HG03060 (cell line): ENCODE results near the gene KIF27.
"Not testable (repeated sequence)": the region's sequence is repeated elsewhere in the genome, so short reads cannot be mapped to it uniquely, and the experiment has no call there.

Experiments used
- ATAC-seq: cut with Tn5 transposase; IDR thresholded peaks from one replicate; pipeline ENCODE4 v1.9.1; 2021; ENCODE audit warnings: low read depth, moderate number of reproducible peaks; ENCODE audit not compliant: unreplicated experiment

KIF27 gene, protein sequence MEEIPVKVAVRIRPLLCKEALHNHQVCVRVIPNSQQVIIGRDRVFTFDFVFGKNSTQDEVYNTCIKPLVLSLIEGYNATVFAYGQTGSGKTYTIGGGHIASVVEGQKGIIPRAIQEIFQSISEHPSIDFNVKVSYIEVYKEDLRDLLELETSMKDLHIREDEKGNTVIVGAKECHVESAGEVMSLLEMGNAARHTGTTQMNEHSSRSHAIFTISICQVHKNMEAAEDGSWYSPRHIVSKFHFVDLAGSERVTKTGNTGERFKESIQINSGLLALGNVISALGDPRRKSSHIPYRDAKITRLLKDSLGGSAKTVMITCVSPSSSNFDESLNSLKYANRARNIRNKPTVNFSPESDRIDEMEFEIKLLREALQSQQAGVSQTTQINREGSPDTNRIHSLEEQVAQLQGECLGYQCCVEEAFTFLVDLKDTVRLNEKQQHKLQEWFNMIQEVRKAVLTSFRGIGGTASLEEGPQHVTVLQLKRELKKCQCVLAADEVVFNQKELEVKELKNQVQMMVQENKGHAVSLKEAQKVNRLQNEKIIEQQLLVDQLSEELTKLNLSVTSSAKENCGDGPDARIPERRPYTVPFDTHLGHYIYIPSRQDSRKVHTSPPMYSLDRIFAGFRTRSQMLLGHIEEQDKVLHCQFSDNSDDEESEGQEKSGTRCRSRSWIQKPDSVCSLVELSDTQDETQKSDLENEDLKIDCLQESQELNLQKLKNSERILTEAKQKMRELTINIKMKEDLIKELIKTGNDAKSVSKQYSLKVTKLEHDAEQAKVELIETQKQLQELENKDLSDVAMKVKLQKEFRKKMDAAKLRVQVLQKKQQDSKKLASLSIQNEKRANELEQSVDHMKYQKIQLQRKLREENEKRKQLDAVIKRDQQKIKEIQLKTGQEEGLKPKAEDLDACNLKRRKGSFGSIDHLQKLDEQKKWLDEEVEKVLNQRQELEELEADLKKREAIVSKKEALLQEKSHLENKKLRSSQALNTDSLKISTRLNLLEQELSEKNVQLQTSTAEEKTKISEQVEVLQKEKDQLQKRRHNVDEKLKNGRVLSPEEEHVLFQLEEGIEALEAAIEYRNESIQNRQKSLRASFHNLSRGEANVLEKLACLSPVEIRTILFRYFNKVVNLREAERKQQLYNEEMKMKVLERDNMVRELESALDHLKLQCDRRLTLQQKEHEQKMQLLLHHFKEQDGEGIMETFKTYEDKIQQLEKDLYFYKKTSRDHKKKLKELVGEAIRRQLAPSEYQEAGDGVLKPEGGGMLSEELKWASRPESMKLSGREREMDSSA (N-terminal part only)

DNA sequence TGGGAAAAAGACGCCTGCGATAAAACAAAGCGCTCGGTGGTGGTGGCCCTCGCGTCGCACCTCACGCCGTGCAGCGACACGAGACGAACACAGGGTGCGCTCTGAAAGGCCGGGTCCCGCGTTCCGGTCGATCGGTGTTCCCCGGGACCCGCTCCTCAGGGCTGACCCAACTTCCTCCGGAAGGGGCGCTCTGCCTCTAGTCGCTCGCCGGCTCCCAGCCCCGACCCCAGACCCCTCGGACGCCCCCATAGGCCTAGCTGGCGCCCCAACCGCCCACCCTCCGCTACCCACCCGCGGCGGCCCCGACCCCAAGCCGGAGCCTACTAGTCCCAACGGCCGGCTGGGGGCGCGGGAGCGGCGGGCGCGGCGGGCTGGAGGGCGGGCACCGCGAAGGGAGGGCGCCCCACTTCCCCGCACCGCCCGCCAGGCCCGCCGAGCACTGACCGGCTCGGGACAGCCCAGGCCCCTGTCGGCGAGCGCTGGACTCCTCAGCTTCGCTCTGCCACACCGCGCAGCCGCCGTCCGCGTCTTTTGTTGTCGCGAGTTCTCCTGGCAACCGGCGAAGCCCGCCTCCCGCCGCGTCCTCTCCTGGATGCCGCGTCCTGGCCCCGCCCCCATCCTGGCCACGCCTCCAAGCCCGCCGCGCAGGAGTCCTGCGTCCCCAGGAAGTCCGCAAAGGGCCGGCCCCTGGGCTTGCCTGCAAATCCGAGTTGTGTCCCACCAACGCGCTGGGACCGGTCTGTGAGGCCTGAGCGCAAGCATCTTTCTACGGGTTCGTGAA, at the start of gene KIF27:
Gene KIF27, minus strand, starts transcription at position 506 of the 781 bp plus-strand sequence. CDS start 5,841 bp downstream, outside the sequence.
- ATAC-seq, result peak; percentile 76

DNA sequence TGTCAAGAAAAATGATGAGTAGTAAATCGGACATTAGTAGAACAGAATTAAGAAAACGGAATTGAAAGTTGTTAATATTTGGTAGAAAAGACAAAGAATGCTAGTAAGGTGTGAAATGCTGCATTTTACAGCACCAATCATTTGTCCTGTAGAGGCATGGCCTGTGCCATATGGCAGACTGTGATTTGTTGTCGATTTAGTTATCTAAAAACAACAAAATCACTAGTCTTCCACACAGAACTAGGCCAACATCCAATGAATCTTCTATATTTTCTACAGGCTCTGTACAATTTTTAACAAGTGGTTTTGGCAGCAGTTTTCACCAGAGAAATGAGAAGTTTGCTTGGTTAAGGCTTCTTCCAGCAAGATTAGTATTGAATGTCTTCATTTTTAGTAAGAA, 48.4 kb upstream of the KIF27 start:
- no peak for ATAC-seq

DNA sequence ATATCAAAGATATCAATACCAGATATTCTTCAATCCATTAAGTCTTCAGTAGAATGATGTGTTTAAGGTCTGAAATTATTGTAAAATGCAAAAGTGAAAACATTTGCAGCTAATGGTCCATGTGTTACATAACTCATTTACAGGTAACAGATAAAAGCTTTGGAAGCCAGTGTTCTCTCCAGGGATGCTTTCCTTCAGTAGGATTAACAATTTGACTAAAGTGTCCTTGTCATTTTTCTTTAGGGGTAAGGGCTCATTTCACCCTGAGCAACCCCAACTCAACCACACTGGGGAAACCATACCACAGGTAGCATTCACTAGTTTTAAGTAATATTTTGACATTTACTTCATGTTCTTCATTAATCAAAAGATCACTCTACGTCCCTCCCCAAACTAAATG, 45.8 kb upstream of the KIF27 start:
- ATAC-seq, result no peak

GRCh38 chr9:83966209-83966582, 45.0 kb upstream of the KIF27 start:
- no peak for ATAC-seq

GRCh38 chr9:83965350-83966208, 44.3 kb upstream of the KIF27 start:
- ATAC-seq, result no peak

GRCh38 chr9:83964973-83965349, 43.7 kb upstream of the KIF27 start:
- no peak for ATAC-seq

DNA sequence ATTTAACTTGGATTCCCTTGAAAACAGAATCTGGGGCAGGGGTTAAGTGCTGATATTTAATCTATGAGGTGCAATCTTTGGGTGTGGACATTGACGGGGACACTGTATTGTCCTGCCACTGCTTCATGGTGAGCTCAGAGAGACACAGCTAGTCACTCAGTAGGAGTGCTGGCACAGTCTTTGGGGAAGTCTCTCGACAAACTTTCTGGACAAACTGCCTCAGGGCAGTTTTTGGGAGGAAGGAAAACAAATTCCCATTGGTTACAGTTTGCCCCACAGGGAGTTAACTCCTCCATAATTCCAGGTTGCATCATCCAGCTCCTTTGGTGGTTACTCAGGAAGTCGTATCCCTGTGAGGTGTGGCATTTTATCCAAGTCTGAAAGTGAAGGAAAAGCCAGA, 40.9 kb upstream of the KIF27 start:
- ATAC-seq, result no peak

DNA sequence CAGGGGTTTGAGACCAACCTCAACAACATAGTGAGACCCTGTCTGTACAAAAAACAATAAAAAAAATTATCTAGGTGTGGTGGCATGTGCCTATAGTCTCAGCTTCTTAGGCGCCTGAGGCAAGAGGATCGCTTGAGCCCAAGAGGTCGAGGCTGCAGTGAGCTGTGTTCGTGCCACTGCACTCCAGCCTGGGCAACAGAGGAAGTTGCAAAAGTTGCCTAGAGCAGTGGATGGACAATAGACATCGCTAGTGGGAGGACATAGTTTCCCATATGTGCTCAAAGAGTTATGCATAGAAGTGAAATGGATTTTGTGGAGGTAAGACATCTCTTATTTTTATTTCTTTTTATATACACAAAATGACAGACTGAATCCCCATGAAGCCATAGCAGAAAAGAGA, 39.8 kb upstream of the KIF27 start:
- no peak for ATAC-seq

- no peak for ATAC-seq
Observed at GRCh38 chr9:83959061-83959460, 37.8 kb upstream of the KIF27 start.

DNA sequence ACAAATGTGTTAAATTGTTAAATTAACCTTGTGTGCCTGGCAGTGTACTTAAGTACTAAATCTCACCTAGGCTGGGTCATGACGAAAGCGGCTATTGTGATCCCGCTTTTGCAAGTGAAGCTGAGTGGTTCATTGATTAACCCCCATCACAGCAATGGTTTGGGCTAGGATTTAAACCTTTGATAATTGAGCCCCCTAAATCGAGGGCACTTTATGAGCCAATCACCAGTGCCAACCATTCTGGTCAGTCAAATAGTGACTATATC, 35.9 kb upstream of the KIF27 start:
- ATAC-seq, result no peak

GRCh38 chr9:83956436-83957247, 35.4 kb upstream of the KIF27 start:
- ATAC-seq, result no peak

- ATAC-seq, result no peak
Observed at GRCh38 chr9:83956086-83956435, 34.8 kb upstream of the KIF27 start.

DNA sequence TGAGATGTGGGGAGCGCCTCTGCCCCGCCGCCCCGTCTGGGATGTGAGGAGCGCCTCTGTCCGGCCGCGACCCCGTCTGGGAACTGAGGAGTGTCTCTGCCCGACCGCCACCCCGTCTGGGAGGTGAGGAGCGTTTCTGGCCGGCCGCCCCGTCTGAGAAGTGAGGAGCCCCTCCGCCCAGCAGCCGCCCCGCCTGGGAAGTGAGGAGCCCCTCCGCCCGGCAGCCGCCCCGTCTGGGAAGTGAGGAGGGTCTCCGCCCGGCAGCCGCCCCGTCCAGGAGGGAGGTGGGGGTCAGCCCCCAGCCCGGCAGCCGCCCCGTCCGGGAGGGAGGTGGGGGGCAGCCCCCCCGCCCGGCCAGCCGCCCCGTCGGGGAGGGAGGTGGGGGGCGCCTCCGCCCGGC, 26.9 kb upstream of the KIF27 start:
- not testable (repeated sequence) for ATAC-seq

DNA sequence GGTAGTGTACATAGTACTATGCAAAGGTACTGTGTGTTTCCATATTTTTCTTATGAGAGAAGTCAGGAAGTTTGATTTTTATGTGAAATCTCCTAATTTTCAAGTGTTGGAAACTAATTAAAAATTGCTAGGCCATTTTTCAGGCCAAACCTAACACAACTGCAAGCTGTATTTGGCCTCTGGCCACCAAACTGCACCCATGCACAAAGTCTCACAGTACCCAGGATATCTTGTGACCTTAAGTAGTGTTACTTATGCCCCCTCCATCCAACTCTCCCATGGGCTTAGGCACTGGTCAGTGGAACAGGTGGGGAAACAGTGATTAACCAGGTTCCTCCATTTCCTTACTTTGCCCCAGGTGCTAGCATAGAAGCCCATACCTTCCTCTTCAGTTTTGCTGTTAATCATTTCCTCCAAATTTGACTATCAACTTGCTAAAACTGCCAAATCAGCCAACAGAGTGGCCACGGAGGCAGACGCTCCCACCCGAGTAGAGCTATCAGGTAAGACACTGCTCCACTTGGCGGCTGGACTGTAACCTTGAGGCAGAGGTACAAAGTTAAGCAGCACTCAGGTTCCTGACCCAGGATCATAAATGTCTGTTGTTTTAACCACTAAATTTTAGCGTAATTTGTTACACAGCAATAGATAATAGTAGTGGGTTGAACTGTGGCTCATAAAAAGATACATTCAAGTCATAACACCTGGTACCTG, 19.5 kb upstream of the KIF27 start:
- no peak for ATAC-seq

- no peak for ATAC-seq
Observed at GRCh38 chr9:83937861-83938455, 16.7 kb upstream of the KIF27 start.

- ATAC-seq, result no peak
Observed at GRCh38 chr9:83936523-83936922, 15.3 kb upstream of the KIF27 start.

- ATAC-seq, result no peak
Observed at GRCh38 chr9:83935276-83935935, 14.2 kb upstream of the KIF27 start.
